Fibroblast of pulmonary artery (primary cell): ENCODE measurements around the gene RNF150.

Source experiments
- DNase-seq: peaks from one replicate; pipeline ENCODE4 v3.0.0-alpha.2; 2010; ENCODE audit warnings: low read depth
- H3K4me3 ChIP-seq: replicated peaks from 2 replicates; pipeline ENCODE4 v1.5.1; 2011; ENCODE audit warnings: low read depth, mild to moderate bottlenecking, control low read depth, low read length, moderate library complexity
- CTCF ChIP-seq: IDR thresholded peaks from 2 replicates; pipeline ENCODE4 v1.5.1; 2011; ENCODE audit warnings: mild to moderate bottlenecking, control low read depth, low read length, inconsistent platforms; ENCODE audit errors: missing control alignments

RNF150 gene

GRCh38 chr4:140925417-140925816 is 207.9 kb downstream of the RNF150 start:
- no peak overlapping the region for H3K4me3 ChIP-seq
- TF ChIP-seq CTCF, result no peak
- DNase-seq, result no peak

- DNase-seq, result no peak
- no peak overlapping the region for H3K4me3 ChIP-seq
- no peak for TF ChIP-seq CTCF
These were observed 208.4 kb downstream of the RNF150 start for GRCh38 chr4:140924761-140925392.

GRCh38 chr4:140906993-140907962 is 226.0 kb downstream of the RNF150 start:
- TF ChIP-seq CTCF, result no peak
- DNase-seq, result no peak
- H3K4me3 ChIP-seq, result no peak overlapping the region

- no peak for TF ChIP-seq CTCF
- H3K4me3 ChIP-seq, result no peak overlapping the region
- no peak for DNase-seq
These were observed 228.4 kb downstream of the RNF150 start for GRCh38 chr4:140904904-140905303.

- no peak for DNase-seq
- H3K4me3 ChIP-seq, result no peak overlapping the region
- TF ChIP-seq CTCF, result no peak
These were observed 229.5 kb downstream of the RNF150 start for GRCh38 chr4:140903522-140904475.

GRCh38 chr4:140901736-140902336 is 231.4 kb downstream of the RNF150 start:
- TF ChIP-seq CTCF, result no peak
- no peak overlapping the region for H3K4me3 ChIP-seq
- no peak for DNase-seq
